Measurements from ENCODE around the gene ATR. TPM values are rescaled to one million over a fixed set of nuclear protein-coding genes. Genes with fewer than 3 reads are reported as not detected.

ATR gene
- total and polyA plus RNA-seq, 2 of the 4 experiments (the other 2 are of a cell fraction) = 9.5 to 28.0 TPM

- H3K4me2 ChIP-seq (ENCODE audit: low read depth, low read length) = no peak overlapping the region
- H2AK9ac ChIP-seq (replicated peaks; ENCODE audit: low read depth, low read length, poor library complexity) = no peak overlapping the region
- no peak overlapping the region for H3K4me3 ChIP-seq (ENCODE audit: insufficient read depth, low read depth, low read length)
- DNase-seq (no peak), ATAC-seq (ENCODE audit: low read depth) (no peak)
- in situ Hi-C loops (cut with MboI; ENCODE audit: low sequenced_read_pairs) = no loop called here
- no peak overlapping the region for H3K9ac ChIP-seq (ENCODE audit: low read depth, low read length)
- no peaks in the 10 kb centered on the region for H4K20me1 ChIP-seq (ENCODE audit: insufficient read depth, low read length)
- no peaks in the 10 kb centered on the region for H3K36me3 ChIP-seq (ENCODE audit: control insufficient read depth, insufficient read depth, low read length)
- intact Hi-C loops (cut with micrococcal nuclease) = no loop called here
- H3K9me3 ChIP-seq (ENCODE audit: control insufficient read depth, insufficient read depth, low read length) = no peaks in the 10 kb centered on the region
- H2BK120ac ChIP-seq (ENCODE audit: low read depth, low read length) = no peak overlapping the region
- H2BK5ac ChIP-seq (ENCODE audit: low read depth, low read length, poor library complexity, severe bottlenecking) = no peak overlapping the region
- no peak overlapping the region for H2AFZ ChIP-seq (replicated peaks; ENCODE audit: low read length, poor library complexity)
- H3K4me1 ChIP-seq (ENCODE audit: control insufficient read depth, insufficient read depth, low read length) = no peaks in the 10 kb centered on the region
- 0 out of 2 replicates have a peak overlapping the region, but pooled peaks have one; percentile 5 for H2AK5ac ChIP-seq (ENCODE audit: low read depth, low read length)
- peaks cover 2% of the 10 kb centered on the region for H3K27me3 ChIP-seq (ENCODE audit: control insufficient read depth, insufficient read depth, low read length)
- WGBS, 2 experiments (ENCODE audit: extremely low coverage in 2 of 2, insufficient read length in 1 of 2) = no CpG with 5 or more reads among the region's 1 CpG
- dilution Hi-C loops (cut with HindIII; ENCODE audit: low sequenced_read_pairs, unreplicated experiment) = no loop called here
- H3K79me1 ChIP-seq (ENCODE audit: low read depth in 1 of 2, low read length in 2 of 2) = peaks cover 11 to 17% of the 10 kb centered on the region in 2 experiments; a peak in 3 of 4 replicates
- H3K23ac ChIP-seq (ENCODE audit: low read depth, low read length) = no peak overlapping the region
- H3K14ac ChIP-seq (replicated peaks; ENCODE audit: low read depth, low read length) = no peak overlapping the region
- no peak overlapping the region for H3K4ac ChIP-seq (ENCODE audit: low read depth, low read length)
- H3K9me1 ChIP-seq (ENCODE audit: insufficient read depth, low read length) = 0 out of 2 replicates have a peak, but pooled peaks cover 2% of the 10 kb centered on the region
- no peak overlapping the region for H2BK20ac ChIP-seq (ENCODE audit: low read depth, low read length)
- POLR2A ChIA-PET (ENCODE audit: unreplicated experiment) = no interaction called here
- H2BK15ac ChIP-seq (ENCODE audit: low read depth, low read length) = no peak overlapping the region
- H4K8ac ChIP-seq (ENCODE audit: low read depth in 2 of 2, low read length in 2 of 2) = no peak overlapping the region
- no peak overlapping the region for H3K56ac ChIP-seq (ENCODE audit: extremely low read depth, insufficient read depth, low read length)
- TF ChIP-seq MAZ (IDR thresholded peaks at IDR 0.05; ENCODE audit: borderline replicate concordance, low read depth, low read length) = no peak
- TF ChIP-seq POLR2A (IDR thresholded peaks at IDR 0.05; ENCODE audit: low read depth, low read length) = no peak
- TF ChIP-seq CEBPB (IDR thresholded peaks at IDR 0.05; ENCODE audit: low read depth, low read length) = no peak
- no peak for TF ChIP-seq ELK1 (IDR thresholded peaks at IDR 0.05; ENCODE audit: borderline replicate concordance, low read depth, low read length)
- no peak for TF ChIP-seq MXI1 (IDR thresholded peaks at IDR 0.05; ENCODE audit: borderline replicate concordance, low read depth, low read length)
- no peak for TF ChIP-seq USF2 (IDR thresholded peaks at IDR 0.05; ENCODE audit: low read depth, low read length)
- TF ChIP-seq MAFK (IDR thresholded peaks at IDR 0.05; ENCODE audit: low read depth, low read length) = no peak
- no peak for TF ChIP-seq SMC3 (IDR thresholded peaks at IDR 0.05; ENCODE audit: low read depth, low read length)
- TF ChIP-seq RAD21 (IDR thresholded peaks at IDR 0.05; ENCODE audit: low read length) = no peak
- no peak for TF ChIP-seq RFX5 (IDR thresholded peaks at IDR 0.05; ENCODE audit: low read depth, low read length)
- no peak for TF ChIP-seq BHLHE40 (IDR thresholded peaks at IDR 0.05; ENCODE audit: low read depth, low read length)
- no peak for TF ChIP-seq FOS (IDR thresholded peaks at IDR 0.05; ENCODE audit: low read depth, low read length)
- no peak for TF ChIP-seq RCOR1 (IDR thresholded peaks at IDR 0.05; ENCODE audit: insufficient replicate concordance, low read length)
- TF ChIP-seq CTCF (conservative IDR thresholded peaks at IDR 0.05; ENCODE audit: low read depth, low read length) = no peak
- TF ChIP-seq NFE2L2 (IDR thresholded peaks at IDR 0.05; ENCODE audit: low read depth, low read length) = no peak
- TF ChIP-seq CHD1 (IDR thresholded peaks at IDR 0.05; ENCODE audit: low read depth, low read length) = no peak
- no peak overlapping the region for H3K27ac ChIP-seq (ENCODE audit: insufficient read depth, low read length)
- H4K5ac ChIP-seq (ENCODE audit: low read depth, low read length) = no peak overlapping the region
- no peak overlapping the region for H4K91ac ChIP-seq (ENCODE audit: insufficient read depth, low read depth, low read length)
- no peak overlapping the region for H3K18ac ChIP-seq (ENCODE audit: low read depth, low read length)
- CTCF ChIA-PET = no interaction called here
- BruUV-seq (replicated peaks) = no TSS peak
Measured at GRCh38 chr3:142580061-142580423, 1.5 kb upstream of the ATR start.
